Right lobe of liver (tissue), 4 donors: ENCODE data around the gene PLXNA2.

ENCODE experiments used
- CTCF ChIP-seq, 4 donors: fragments of 200-600 bp in 3 of 4; fragments of 450-650 bp in 1 of 4; IDR thresholded peaks; one replicate each; pipeline versions ENCODE4 v1.5.1 to v1.8.0; 2016 to 2022; ENCODE audit warnings: antibody characterized with exemption in 4 of 4, mild to moderate bottlenecking in 2 of 4
- POLR2A ChIP-seq: fragments of 450-650 bp; IDR thresholded peaks from one replicate; pipeline ENCODE4 v1.6.1; 2017; ENCODE audit warnings: antibody characterized with exemption, mild to moderate bottlenecking
- donor health status: DM: no; HTN: no; CAD: no.
- donor health status: DM: no; HTN: no; CAD: no.
- donor health status: DM: no; HTN: yes; CAD: no.

GRCh38 chr1:207993477-207994445 lies 250.4 kb downstream of the PLXNA2 start:
- TF ChIP-seq POLR2A (no peak), CTCF (IDR thresholded peaks at IDR 0.05) (peak in 2 of 4 donors; percentile 14 to 19)
